Endothelial cell of umbilical vein (primary cell): ENCODE measurements around the gene PCDHGA6. TPM values are rescaled to one million over a fixed set of nuclear protein-coding genes. Genes with fewer than 3 reads are reported as not detected.
"Not testable (repeated sequence)": the region's sequence is repeated elsewhere in the genome, so short reads cannot be mapped to it uniquely, and the experiment has no call there.

Source experiments
- BruUV-seq: library from RNA; stranded (reverse); fragments of 400-500 nt; replicated peaks from 2 replicates; lab custom pipeline; 2021; lab: Mats Ljungman, UMichigan
- CTCF ChIA-PET: fragments of 300-600, 350-600 bp; sonication (Branson Sonifier 250); formaldehyde crosslinking; loops from one replicate; lab custom pipeline; 2021; ENCODE audit warnings: antibody characterized with exemption, inconsistent platforms; lab: Charles Lee
- POLR2A ChIA-PET: fragments of 300-600, 350-600 bp; sonication (Branson Sonifier 250); formaldehyde crosslinking; loops from one replicate; lab custom pipeline; 2021; ENCODE audit warnings: antibody characterized with exemption, inconsistent platforms; lab: Charles Lee
- DNase-seq: peaks from one replicate; pipeline ENCODE4 v3.0.0-alpha.2; 2011; ENCODE audit warnings: low read depth, low spot score
- FAIRE-seq: peaks from 2 replicates; lab custom pipeline; 2011; peaks lifted over from hg19 to GRCh38; lab: Jason Lieb, UNC
- H2AFZ ChIP-seq: 2 replicates; pipeline ENCODE4 v1.6.0; 2012; ENCODE audit warnings: low read depth, low read length, control low read depth, inconsistent platforms
- H3K27ac ChIP-seq: 2 replicates; pipeline ENCODE4 v1.5.1; 2011; ENCODE audit warnings: low read depth, mild to moderate bottlenecking, control low read depth, low read length, moderate library complexity; ENCODE audit not compliant: insufficient read depth
- H3K27me3 ChIP-seq, 2 experiments: 2 replicates each; pipeline versions ENCODE4 v1.6.0 to v1.6.1; 2011; ENCODE audit warnings: low read length in 2 of 2, mixed read lengths in 1 of 2; ENCODE audit not compliant: control insufficient read depth in 2 of 2, insufficient read depth in 2 of 2
- H3K36me3 ChIP-seq, 2 experiments: 2 replicates in 1 of 2; 3 replicates in 1 of 2; pipeline ENCODE4 v1.5.1; 2011; ENCODE audit warnings: low read length in 2 of 2, mild to moderate bottlenecking in 1 of 2, moderate library complexity in 1 of 2; ENCODE audit not compliant: control insufficient read depth in 2 of 2, insufficient read depth in 2 of 2; ENCODE audit errors: extremely low read depth in 1 of 2
- H3K4me1 ChIP-seq: 3 replicates; pipeline ENCODE4 v1.5.1; 2011; ENCODE audit warnings: mild to moderate bottlenecking, low read length; ENCODE audit not compliant: control insufficient read depth, insufficient read depth; ENCODE audit errors: extremely low read depth
- H3K4me2 ChIP-seq: 2 replicates; pipeline ENCODE4 v1.6.1; 2011; ENCODE audit warnings: low read length, control low read depth, mixed read lengths; ENCODE audit not compliant: insufficient read depth
- H3K4me3 ChIP-seq, 3 experiments: fragments of 200-600 bp in 1 of 3; sonication (generic), shearing (Covaris generic) in 1 of 3; replicated peaks in 1 of 3; 2 replicates each; pipeline ENCODE4 v1.5.1; 2011 to 2016; ENCODE audit warnings: control low read depth in 3 of 3, low read length in 3 of 3, mild to moderate bottlenecking in 2 of 3, inconsistent platforms in 1 of 3, low read depth in 1 of 3, moderate library complexity in 1 of 3; ENCODE audit not compliant: insufficient read depth in 1 of 3
- H3K79me2 ChIP-seq: 2 replicates; pipeline ENCODE4 v1.6.0; 2012; ENCODE audit warnings: low read length, inconsistent platforms; ENCODE audit not compliant: control insufficient read depth, insufficient read depth
- H3K9ac ChIP-seq: replicated peaks from 2 replicates; pipeline ENCODE3; 2011; ENCODE audit warnings: low read length, control low read depth; ENCODE audit not compliant: insufficient read depth; ENCODE audit errors: extremely low read depth
- H3K9me1 ChIP-seq: replicated peaks from 3 replicates; pipeline ENCODE4 v1.6.0; 2011; ENCODE audit warnings: mild to moderate bottlenecking, low read length; ENCODE audit not compliant: control insufficient read depth, insufficient read depth; ENCODE audit errors: extremely low read depth
- H3K9me3 ChIP-seq: replicated peaks from 2 replicates; pipeline ENCODE4 v1.5.1; 2012; ENCODE audit warnings: low read length, inconsistent platforms; ENCODE audit not compliant: control insufficient read depth, insufficient read depth
- H4K20me1 ChIP-seq: replicated peaks from 2 replicates; pipeline ENCODE3; 2011; ENCODE audit warnings: mild to moderate bottlenecking, low read length; ENCODE audit not compliant: control insufficient read depth, insufficient read depth; ENCODE audit errors: extremely low read depth
- CTCF ChIP-seq, 2 donors: IDR thresholded peaks; 1 replicate in 1 of 2; 2 replicates in 1 of 2; pipeline ENCODE4 v1.5.1; 2011; ENCODE audit warnings: low read length in 2 of 2, mild to moderate bottlenecking in 2 of 2, moderate library complexity in 2 of 2, control low read depth in 1 of 2, inconsistent platforms in 1 of 2, low read depth in 1 of 2; ENCODE audit not compliant: insufficient read depth in 1 of 2; ENCODE audit errors: extremely low read depth in 1 of 2
- dilution Hi-C: fragments of 300-500 bp; cut with MboI; formaldehyde crosslinking; loops from one replicate; pipeline ENCODE4 v1.15.0; 2019; ENCODE audit warnings: low sequenced_read_pairs; ENCODE audit not compliant: extremely low pct_ligation_motif_present
- intact Hi-C: fragments of 100-400 bp; cut with micrococcal nuclease; formaldehyde crosslinking; loops from one replicate; pipeline ENCODE4 v1.10.0; 2022
- polyA plus RNA-seq, 4 experiments: library from polyadenylated mRNA; depleted of rRNA in 3 of 4; stranded (reverse) in 3 of 4; unstranded in 1 of 4; fragments of >200 nt; gene quantifications; 2 replicates each; pipeline versions ENCODE4 v1.2.1 to v1.2.3, GENCODE V29; 2011 to 2012; ENCODE audit warnings: missing spikeins in 1 of 4
- total RNA-seq: library from RNA; stranded (reverse); gene quantifications from 2 replicates; pipeline ENCODE4 v1.2.3, GENCODE V29; 2021

PCDHGA6 gene
- total and polyA plus RNA-seq, 2 donors (not counting 3 experiments of a cell fraction or from before 2014, with no cell fraction given) = 2.6 to 2.7 TPM

GRCh38 chr5:141394401-141395187 is 20.9 kb downstream of the PCDHGA6 start:
- H3K36me3 ChIP-seq, H3K4me3 ChIP-seq, H3K9me3 ChIP-seq, H3K9me1 ChIP-seq, H3K27ac ChIP-seq, BruUV-seq, FAIRE-seq, H3K9ac ChIP-seq, DNase-seq, H3K4me1 ChIP-seq, POLR2A ChIA-PET, H2AFZ ChIP-seq, H3K79me2 ChIP-seq, H3K4me2 ChIP-seq, H4K20me1 ChIP-seq, dilution Hi-C loops, intact Hi-C loops: not testable (repeated sequence)
- peaks cover 32 to 81% of the 10 kb centered on the region in 2 experiments for H3K27me3 ChIP-seq
- CTCF ChIA-PET = interaction anchor here (1.0 to 3.5 kb wide), 3 partner anchors 13 to 171 kb away, joined by 3 to 21 read pairs (median 3); partner anchors contain the start of genes PCDHB14 and PCDHGA7

- peak; percentile 85 for FAIRE-seq
- CTCF ChIA-PET = interaction anchor here (0.6 to 3.5 kb wide), 25 partner anchors 8 to 169 kb away, joined by 3 to 45 read pairs (median 9); partner anchors contain the start of genes PCDHGA10, PCDHGA11, PCDHGA12 and PCDHGA2
Observed at GRCh38 chr5:141397756-141398551, 24.3 kb downstream of the PCDHGA6 start, which contains the start of gene PCDHGB5. TSS of gene PCDHGB5 (plus strand) at chr5:141397947. CDS start at chr5:141398128, 181 bp downstream.

More at GRCh38 chr5:141397756-141398551, 24.3 kb downstream of the PCDHGA6 start, which contains the start of gene PCDHGB5:
- dilution Hi-C loops, H2AFZ ChIP-seq, H3K4me1 ChIP-seq, H3K36me3 ChIP-seq, H3K27ac ChIP-seq, H4K20me1 ChIP-seq, intact Hi-C loops, H3K9me3 ChIP-seq, H3K79me2 ChIP-seq, H3K9me1 ChIP-seq: not testable (repeated sequence)
- BruUV-seq = TSS peak; percentile 48
- peaks cover 34 to 69% of the 10 kb centered on the region in 2 experiments for H3K27me3 ChIP-seq
- POLR2A ChIA-PET = interaction anchor here (1.5 kb wide), 1 partner anchor 166 kb away, joined by 3 read pairs; no protein-coding TSS in a partner anchor
- peak within 1 kb of the TSS in 1 of 3 experiments; percentile 23 for H3K4me3 ChIP-seq
- TF ChIP-seq CTCF (IDR thresholded peaks at IDR 0.05; ENCODE audit: extremely low read depth in 1 of 2, insufficient read depth in 1 of 2, low read depth in 1 of 2, low read length in 2 of 2) = peak; percentile 59 to 62
- DNase-seq = peak; percentile 44
- peak within 1 kb of the TSS; percentile 6 for H3K9ac ChIP-seq
- H3K4me2 ChIP-seq = peak within 1 kb of the TSS; percentile 5
